Heart left ventricle (tissue), 16 donors: ENCODE measurements around the gene LAYN. TPM values are rescaled to one million over a fixed set of nuclear protein-coding genes. Genes with fewer than 3 reads are reported as not detected.

Source experiments
- ATAC-seq, 4 donors: fragments of 200-7000 bp; cut with Tn5 transposase; one replicate each; pipeline ENCODE4 v1.9.1; 2020 to 2022; ENCODE audit warnings: moderate library complexity in 4 of 4, mild to moderate bottlenecking in 3 of 4, moderate number of reproducible peaks in 1 of 4
- DNase-seq, 5 donors: peaks; one replicate each; pipeline ENCODE4 v3.0.0-alpha.2; 2020
- H3K27ac ChIP-seq, 12 donors: fragments of 200-600 bp; sonication (generic) in 4 of 12; one replicate each; pipeline versions ENCODE4 v1.5.0 to v1.8.0; 2016 to 2022; ENCODE audit warnings: mild to moderate bottlenecking in 2 of 12
- H3K27me3 ChIP-seq, 9 donors: fragments of 200-600 bp; sonication (generic) in 2 of 9; one replicate each; pipeline versions ENCODE4 v1.5.1 to v1.8.0; 2016 to 2022; ENCODE audit warnings: mild to moderate bottlenecking in 3 of 9
- H3K36me3 ChIP-seq, 9 donors: fragments of 200-600 bp; sonication (generic) in 2 of 9; one replicate each; pipeline versions ENCODE4 v1.5.0 to v1.8.0; 2018 to 2022; ENCODE audit warnings: mild to moderate bottlenecking in 2 of 9
- H3K4me1 ChIP-seq, 12 donors: fragments of 200-600 bp; sonication (generic) in 4 of 12; one replicate each; pipeline versions ENCODE4 v1.5.0 to v1.8.0; 2016 to 2022; ENCODE audit warnings: mild to moderate bottlenecking in 3 of 12
- H3K4me3 ChIP-seq, 12 donors: fragments of 200-600 bp; sonication (generic) in 4 of 12; one replicate each; pipeline versions ENCODE4 v1.5.0 to v1.8.0; 2017 to 2022; ENCODE audit warnings: mild to moderate bottlenecking in 9 of 12, moderate library complexity in 4 of 12
- H3K9me3 ChIP-seq, 12 donors: fragments of 200-600 bp; sonication (generic) in 4 of 12; one replicate each; pipeline versions ENCODE4 v1.5.0 to v1.8.0; 2016 to 2022; ENCODE audit warnings: mild to moderate bottlenecking in 1 of 12
- CTCF ChIP-seq, 12 donors: fragments of 200-600 bp; sonication (generic) in 4 of 12; IDR thresholded peaks; one replicate each; pipeline versions ENCODE4 v1.5.0 to v1.8.0; 2018 to 2022; ENCODE audit warnings: antibody characterized with exemption in 12 of 12, mild to moderate bottlenecking in 5 of 12
- POLR2A ChIP-seq, 2 donors: fragments of 450-650 bp; IDR thresholded peaks; one replicate each; pipeline ENCODE4 v1.6.1; 2017; ENCODE audit warnings: antibody characterized with exemption in 2 of 2, mild to moderate bottlenecking in 2 of 2, moderate library complexity in 2 of 2
- WGBS, 4 donors: extraction: QIAGEN DNeasy Blood & Tissue Kit in 2 of 4; methylation state at CpG; one replicate each; pipeline versions ENCODE4 v1.1.5 to v1.1.7; 2013 to 2018; 5-methylcytosine and 5-hydroxymethylcytosine counted together
- intact Hi-C, 10 donors: fragments of 100-400 bp; cut with DNase I; formaldehyde crosslinking; loops; one replicate each; pipeline versions ENCODE4 v1.11.1 to v1.14.2; 2022
- polyA plus RNA-seq, 2 donors: library from polyadenylated mRNA; stranded (reverse); fragments of 200-250 nt; gene quantifications; one replicate each; pipeline ENCODE4 v1.2.3, GENCODE V29; 2013
- total RNA-seq, 9 donors: library from RNA; depleted of rRNA in 2 of 9; stranded (reverse); fragments of >200 nt in 2 of 9; fragmentation: NEBNext Ultra II Directional in 3 of 9; extraction: Animal tissue kit (Norgen Biotek cat#: 25700) in 3 of 9; gene quantifications; one replicate each; pipeline versions ENCODE4 v1.1.0 to v1.2.4, GENCODE V29; 2016 to 2023
- donor health status: ischemic (EF 13 %, LVEDD 7.1; RV severe dilation, severe dysfunction).
- donor health status: healthy with polysubstance abuse.
- donor health status: DM: no; HTN: yes; CAD: no.
- donor health status: DM: no; HTN: no; CAD: no.
- donor health status: ischemic (EF 25% LVEDD 6.9; RV normal size, moderate dysfunction).
- donor health status: ischemic (EF 25% LVEDD 5.7; RV mildly dilated, moderate dysfunction).
- donor health status: healthy.
- donor health status: DM: yes; HTN: yes; CAD: no.
- donor health status: ischemic (EF 35%, LVEDD 5.7; RV mildly dilated, moderate dysfunction).
- donor health status: nonischemic (EF 11% LVEDD 7.7; RV severe dilation, severe dysfunction).
- donor health status: DM: yes; HTN: yes; CAD: no.
- donor health status: PGD.
- donor health status: ischemic (EF 29% LVEDD 5.4; RV normal size, mild dysfunction).
- donor health status: nonischemic (EF 23%, LVEDD 6.1; RV moderate dilation, normal function).

LAYN gene
- total and polyA plus RNA-seq, 11 donors, result 1.2 to 6.9 (median 2.8) TPM

- no peak overlapping the region for H3K4me3 ChIP-seq
- DNase-seq (peak in 1 of 5 donors; percentile 40), ATAC-seq (peak in 1 of 4 donors; percentile 22)
- peaks cover 0 to 6% (median 0%) of the 10 kb centered on the region in 12 donors for H3K9me3 ChIP-seq
- H3K27ac ChIP-seq, result no peak overlapping the region
- no peaks in the 10 kb centered on the region for H3K36me3 ChIP-seq
- WGBS, 4 donors, result 41 to 49% (median 46%) methylated on average over 2 of the region's 2 CpGs
- no peaks in the 10 kb centered on the region for H3K27me3 ChIP-seq
- TF ChIP-seq POLR2A (IDR thresholded peaks at IDR 0.05) (no peak), CTCF (IDR thresholded peaks at IDR 0.05) (no peak)
- H3K4me1 ChIP-seq, result peaks cover 0 to 5% (median 0%) of the 10 kb centered on the region in 12 donors
- intact Hi-C loops, result loop anchor here in 7 of 10 donors (5.0 kb wide), 2 partner anchors 192 to 257 kb away; no protein-coding TSS in a partner anchor
Measured at GRCh38 chr11:111585371-111585770, 44.9 kb downstream of the LAYN start.

DNA sequence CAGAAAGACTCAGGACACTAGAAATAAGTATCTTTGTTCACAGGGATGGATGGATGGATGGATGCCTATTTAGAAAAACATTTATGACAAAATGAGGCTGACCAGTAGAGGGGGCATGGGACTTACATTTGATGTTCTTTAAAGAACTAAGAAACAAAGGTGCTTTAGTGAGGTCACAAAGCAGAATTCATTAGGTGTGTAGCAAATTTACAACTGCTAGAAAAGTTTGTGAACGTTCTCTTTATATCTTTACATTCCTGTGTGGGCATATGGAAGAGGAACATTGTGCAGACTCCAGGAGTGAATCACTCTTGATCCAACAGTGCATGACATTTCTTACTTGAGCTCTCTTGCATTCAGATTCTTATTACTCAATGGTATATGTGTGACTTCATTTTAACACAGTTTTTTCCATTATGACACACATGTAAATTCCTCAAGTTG lies 45.9 kb downstream of the LAYN start:
- ATAC-seq, result peak in 3 of 4 donors; percentile 42 to 62 (median 49)
- no peaks in the 10 kb centered on the region for H3K27me3 ChIP-seq
- H3K9me3 ChIP-seq, result peaks cover 0 to 6% (median 0%) of the 10 kb centered on the region in 12 donors
- H3K4me1 ChIP-seq, result peaks cover 0 to 5% (median 0%) of the 10 kb centered on the region in 12 donors
- DNase-seq, result no peak
- H3K4me3 ChIP-seq, result no peak overlapping the region
- TF ChIP-seq CTCF (IDR thresholded peaks at IDR 0.05), result peak; percentile 27 to 71 (median 56)
- TF ChIP-seq POLR2A (IDR thresholded peaks at IDR 0.05), result no peak
- 5 to 17% (median 12%) methylated on average over 1 of the region's 1 CpG for WGBS, 4 donors
- intact Hi-C loops, result loop anchor here in 8 of 10 donors (1.0 to 5.0 kb wide), 3 partner anchors 191 to 256 kb away; no protein-coding TSS in a partner anchor
- H3K27ac ChIP-seq, result no peak overlapping the region
- H3K36me3 ChIP-seq, result no peaks in the 10 kb centered on the region

DNA sequence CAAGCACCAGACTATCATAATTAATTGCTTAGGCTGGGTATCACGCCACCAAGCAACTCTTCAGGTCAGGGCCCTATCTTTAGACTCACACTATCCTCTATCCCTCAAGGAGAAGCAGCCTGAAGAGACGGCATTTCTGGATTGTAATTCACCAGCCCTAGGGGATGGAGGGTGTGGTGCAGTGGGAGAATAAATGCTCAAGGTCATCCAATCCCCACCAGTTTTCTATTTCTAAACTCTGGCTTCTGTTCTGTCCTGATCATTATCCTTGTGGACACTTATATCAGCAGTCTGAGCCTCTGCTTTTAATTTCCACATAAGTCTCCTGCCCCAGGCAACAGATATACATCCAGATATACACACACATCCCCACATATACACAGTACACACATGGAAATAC lies 48.6 kb downstream of the LAYN start:
- Histone ChIP-seq H3K27ac (no peak overlapping the region), H3K36me3 (no peaks in the 10 kb centered on the region), H3K4me3 (no peak overlapping the region), H3K9me3 (peaks cover 0 to 6% (median 0%) of the 10 kb centered on the region in 12 donors), H3K27me3 (no peaks in the 10 kb centered on the region), H3K4me1 (no peaks in the 10 kb centered on the region)
- ATAC-seq, result no peak
- 69 to 79% (median 74%) methylated on average over 2 of the region's 2 CpGs for whole genome bisulfite sequencing, 4 donors
- no peak for TF ChIP-seq POLR2A (IDR thresholded peaks at IDR 0.05)
- no peak for TF ChIP-seq CTCF (IDR thresholded peaks at IDR 0.05)
- DNase-seq, result no peak
- intact Hi-C loops, result loop anchor here in 7 of 10 donors (5.0 kb wide), 2 partner anchors 188 to 253 kb away; no protein-coding TSS in a partner anchor

DNA sequence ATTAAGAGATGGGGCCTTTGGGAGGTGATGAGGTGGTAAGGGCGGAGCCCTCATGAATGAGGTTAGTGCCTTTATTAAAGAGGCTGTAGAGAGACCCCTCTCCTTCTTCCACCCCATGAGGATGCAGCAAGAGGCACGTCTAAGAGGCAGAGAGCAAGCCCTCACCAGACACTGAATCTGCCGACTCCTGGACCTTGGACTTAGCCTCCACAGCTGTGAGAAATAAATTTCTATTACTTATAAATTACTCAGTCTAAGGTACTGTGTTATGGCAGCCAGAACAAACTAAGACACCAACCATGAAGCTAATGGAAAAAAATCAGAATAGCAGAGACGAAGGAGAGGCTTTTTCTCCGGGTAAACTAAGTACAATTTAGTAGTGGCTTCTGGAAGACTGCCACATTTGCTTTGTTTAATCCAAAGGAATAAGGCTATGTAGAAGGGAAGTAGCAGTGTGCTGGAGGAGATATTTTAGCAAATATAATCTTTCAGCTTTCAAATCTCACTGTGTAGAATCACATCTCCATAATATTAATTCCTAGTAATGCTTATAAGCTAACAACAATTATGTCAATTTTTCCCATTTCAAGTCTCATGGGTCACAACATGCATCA lies 49.5 kb downstream of the LAYN start:
- Histone ChIP-seq H3K4me1 (no peaks in the 10 kb centered on the region), H3K36me3 (no peaks in the 10 kb centered on the region), H3K27ac (no peak overlapping the region), H3K27me3 (no peaks in the 10 kb centered on the region), H3K9me3 (peaks cover 0 to 6% (median 0%) of the 10 kb centered on the region in 12 donors), H3K4me3 (no peak overlapping the region)
- DNase-seq (no peak), ATAC-seq (no peak)
- 67 to 81% (median 78%) methylated on average over 5 of the region's 5 CpGs for WGBS, 4 donors
- intact Hi-C loops, result loop anchor here in 7 of 10 donors (5.0 kb wide), 3 partner anchors 187 to 257 kb away; no protein-coding TSS in a partner anchor
- no peak for TF ChIP-seq POLR2A (IDR thresholded peaks at IDR 0.05)
- TF ChIP-seq CTCF (IDR thresholded peaks at IDR 0.05), result no peak
